IPS DF 4.7 (cell line): Measurements from ENCODE around the gene TSC22D2.

Source experiments
- DNase-seq: peaks from one replicate; pipeline ENCODE4 v3.0.0-alpha.2; 2013; ENCODE audit warnings: low spot score; ENCODE audit errors: extremely low read depth

TSC22D2 gene

DNA sequence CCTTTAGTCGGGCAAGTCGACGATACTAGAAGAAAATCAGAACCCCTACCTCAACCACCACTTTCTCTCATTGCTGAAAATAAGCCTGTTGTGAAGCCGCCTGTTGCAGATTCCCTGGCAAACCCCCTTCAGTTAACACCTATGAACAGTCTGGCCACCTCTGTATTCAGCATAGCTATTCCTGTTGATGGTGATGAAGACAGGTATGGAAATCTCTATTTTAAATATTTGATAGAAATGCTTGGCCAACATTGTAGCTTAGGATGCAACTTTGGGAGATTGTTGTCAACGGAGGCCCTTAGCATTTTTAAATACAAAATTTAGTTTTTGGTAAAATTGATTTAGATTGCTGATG lies 3.0 kb downstream of the TSC22D2 start:
- DNase-seq: no peak

- no peak for DNase-seq
Observed at GRCh38 chr3:150411546-150411945, 3.4 kb downstream of the TSC22D2 start.

DNA sequence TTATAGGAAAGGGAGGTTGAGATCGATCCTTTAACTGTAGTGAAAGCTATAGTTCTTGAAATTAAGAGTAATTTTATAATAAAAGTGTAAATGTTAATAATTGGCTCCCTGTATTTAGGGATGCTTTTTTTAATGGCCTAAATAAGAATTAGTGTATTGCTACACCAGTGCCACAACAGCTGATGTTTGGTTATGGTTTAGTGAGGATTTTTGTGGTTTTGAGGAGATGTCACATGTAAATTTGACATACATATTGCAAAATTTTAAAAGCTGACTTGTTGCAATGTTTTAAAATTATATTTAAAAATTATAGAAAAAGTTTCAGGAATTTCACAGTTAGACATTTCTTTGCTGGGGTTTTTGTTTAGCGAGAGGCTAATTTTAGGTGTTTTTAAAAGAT lies 3.9 kb downstream of the TSC22D2 start:
- no peak for DNase-seq

DNA sequence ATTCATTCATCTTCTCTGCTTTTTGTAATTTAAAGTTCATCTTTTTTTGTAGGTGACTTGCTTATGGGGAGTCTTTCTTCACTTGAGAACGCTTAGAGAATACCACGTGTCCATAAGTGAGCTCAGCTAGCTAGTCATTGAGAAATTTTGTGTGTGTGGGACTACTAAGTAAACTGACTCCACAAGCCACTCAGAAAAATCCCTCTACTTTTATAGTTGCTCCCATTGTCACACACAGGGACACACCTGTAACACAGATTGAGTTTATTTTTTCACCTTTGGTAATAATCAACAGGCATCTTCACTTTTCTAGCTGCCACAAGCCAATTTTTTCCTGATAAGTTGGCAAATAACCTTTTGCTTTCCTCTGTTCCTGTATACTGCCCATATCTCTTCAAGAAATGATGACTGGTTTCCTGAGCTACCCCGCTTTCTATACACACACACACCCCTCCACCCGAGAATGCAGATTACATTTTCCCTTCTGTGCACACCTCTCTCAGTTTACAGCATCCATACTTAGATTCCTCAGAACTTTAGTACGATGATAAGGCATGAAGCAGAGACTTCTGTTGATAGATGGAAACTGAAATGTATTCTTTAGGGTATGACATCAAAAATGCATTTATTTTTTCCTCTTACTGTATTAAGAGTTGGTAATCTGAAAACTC lies 4.6 kb downstream of the TSC22D2 start:
- no peak for DNase-seq

DNA sequence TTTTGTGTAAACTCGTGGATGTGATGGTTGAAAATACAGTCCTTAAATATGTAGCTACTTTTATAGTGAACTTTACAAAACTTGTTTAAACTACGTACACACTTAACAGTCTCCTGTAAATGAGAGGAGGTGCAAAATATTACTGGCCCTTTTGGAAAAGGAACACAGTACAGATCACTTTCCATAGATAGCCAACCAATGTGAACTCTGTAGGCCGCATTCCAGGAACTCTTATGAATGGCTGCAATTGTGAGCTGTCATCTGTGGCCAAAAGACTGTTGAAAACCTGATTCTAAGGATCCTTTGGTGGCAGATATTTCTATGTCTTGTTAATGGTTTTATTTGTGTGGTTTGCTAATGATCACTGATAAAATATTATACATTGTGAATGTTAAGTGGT lies 6.2 kb downstream of the TSC22D2 start:
- DNase-seq: no peak

DNA sequence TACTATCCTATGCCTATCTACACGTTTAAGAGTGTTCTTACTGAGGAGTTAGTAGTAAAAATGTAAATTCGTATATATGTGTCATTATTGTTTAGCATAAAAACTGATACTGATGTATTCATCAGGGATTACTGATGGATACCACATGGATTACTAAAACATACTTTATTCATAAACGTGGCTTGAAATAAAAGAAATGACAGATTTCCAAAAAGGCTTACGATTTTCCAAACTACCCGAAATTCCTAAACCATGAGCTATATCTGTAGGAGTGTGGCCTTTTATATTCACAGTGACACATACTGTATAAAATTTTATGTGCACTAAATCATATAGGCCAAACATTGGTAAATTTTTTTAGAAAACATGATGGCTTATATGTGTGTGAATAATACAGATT lies 6.9 kb downstream of the TSC22D2 start:
- no peak for DNase-seq

DNA sequence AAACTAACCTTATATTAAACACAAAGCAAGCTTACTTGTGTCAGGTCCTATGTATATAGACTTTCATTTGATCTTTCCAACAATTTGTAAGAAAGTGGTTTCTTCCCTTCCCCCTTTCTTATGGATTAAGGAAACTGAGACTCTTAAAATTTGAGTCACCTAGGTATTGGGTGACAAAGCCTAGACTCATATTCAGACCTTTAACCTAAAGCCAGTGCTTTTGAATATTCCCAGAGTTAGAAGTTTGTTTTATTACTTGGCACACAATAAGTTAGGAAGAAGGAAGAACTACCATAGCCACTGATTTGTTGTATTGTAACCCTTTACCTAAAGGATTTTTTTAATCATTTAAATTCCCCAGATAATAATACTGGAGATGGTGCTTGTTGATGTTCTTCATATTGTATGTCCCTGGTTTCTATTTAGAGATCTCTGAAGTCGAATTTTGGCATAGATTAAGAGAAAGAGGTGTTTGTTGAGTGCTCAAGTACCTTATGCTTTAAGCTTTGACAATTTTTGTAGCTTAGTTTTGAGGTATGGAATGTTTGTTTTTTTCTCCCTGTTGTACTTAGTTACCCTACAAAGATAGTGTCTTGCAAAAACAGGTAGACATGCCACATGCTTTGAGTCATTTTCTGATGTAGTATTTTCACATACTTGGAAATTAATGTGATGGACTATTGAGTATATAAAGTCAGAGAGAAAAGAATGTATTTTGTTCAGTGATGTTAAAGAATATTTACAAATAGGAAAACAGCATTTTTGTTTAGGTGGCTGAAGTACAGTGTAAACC lies 11.2 kb downstream of the TSC22D2 start:
- no peak for DNase-seq

- no peak for DNase-seq
Observed at GRCh38 chr3:150419959-150420358, 11.9 kb downstream of the TSC22D2 start.

DNA sequence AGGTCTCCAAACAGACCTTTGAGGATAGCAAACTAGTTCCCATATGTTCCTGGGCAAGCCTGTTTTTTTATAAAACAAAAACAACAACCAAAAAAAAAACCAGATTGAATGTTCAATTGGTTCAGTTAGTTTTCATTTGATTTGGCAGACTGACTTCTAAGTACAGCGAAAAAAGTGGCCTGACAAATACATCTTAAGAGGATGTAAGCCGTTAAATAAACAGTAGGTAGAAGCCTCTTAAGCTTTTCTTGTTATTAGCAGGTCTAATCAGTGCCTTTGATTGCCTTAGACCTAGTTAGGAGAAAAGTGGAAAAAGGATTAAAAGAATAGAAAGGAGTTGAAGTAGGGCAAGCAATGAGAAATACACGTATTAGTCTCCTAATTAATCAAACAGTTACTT lies 13.2 kb downstream of the TSC22D2 start:
- no peak for DNase-seq

DNA sequence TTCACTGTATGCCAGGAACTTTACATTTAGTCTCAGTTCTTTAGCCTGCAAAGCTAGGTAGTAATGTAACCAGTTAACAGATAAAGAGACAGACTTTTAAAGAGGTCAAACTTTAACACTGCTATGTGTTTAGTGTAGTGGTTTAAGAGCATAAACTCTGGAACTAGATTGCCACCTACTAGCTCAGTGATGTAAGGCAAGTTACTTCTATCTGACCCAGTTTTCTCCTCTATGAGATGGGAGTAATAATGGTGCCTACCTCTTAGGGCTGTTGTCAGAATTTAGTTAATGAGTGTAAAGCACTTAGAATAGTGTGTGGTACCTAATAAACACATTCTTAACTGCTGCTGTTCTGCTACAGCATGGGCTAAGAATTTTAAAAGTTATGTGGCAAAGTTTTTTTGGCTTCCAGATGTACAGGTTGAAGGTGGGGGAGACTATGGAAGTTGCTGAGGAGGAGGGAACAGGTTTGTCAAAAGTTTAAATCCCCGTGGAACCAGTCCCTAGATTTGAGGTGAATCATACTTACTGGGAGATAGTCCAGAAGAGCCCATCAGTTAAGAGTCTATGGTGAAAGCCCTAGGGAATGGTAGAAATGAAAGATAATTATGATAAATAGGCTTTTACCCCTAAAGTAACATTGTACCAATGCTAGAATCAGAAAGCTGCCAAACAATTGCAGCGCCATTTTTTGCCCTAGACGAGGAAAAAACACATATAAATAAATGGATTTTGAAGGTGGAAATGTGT lies 13.9 kb downstream of the TSC22D2 start:
- DNase-seq: no peak

DNA sequence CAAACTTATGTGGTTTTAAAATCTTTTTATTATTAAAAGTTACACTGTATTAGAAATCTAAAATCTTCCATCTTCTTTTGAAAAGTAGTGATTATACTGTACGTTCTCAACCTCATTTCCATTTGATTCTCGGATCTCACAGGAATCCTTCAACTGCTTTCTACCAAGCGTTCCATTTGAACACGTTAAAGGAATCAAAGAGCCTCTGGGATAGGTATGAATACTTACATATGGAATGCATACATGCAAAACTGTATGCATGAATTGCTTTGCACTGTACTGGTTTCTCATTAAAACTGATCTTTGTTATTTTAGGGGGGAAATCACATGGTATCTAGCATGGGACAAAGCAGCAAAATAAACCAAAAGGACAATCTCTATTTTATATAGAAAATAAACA lies 14.8 kb downstream of the TSC22D2 start:
- DNase-seq: no peak

- no peak for DNase-seq
Observed at GRCh38 chr3:150423761-150424160, 15.7 kb downstream of the TSC22D2 start.

DNA sequence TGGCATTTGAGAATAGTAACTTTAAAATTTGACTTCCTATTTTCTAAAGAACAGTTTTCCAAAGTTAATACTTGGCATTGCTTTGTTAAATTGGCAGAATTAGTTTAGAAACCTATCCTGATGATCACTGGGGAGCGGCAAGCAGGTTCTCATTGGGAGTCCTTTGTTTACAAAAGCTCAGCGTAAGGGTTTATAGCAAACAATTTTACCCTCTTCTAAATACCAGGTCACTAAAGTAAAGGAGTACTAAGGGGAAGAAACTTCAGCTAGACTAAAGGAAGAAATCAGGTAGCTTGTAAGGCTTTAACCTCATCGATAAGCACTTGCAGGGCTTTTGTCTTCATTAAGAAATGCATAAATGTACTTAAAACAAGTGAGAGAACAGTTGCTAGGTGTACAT lies 18.2 kb downstream of the TSC22D2 start:
- DNase-seq: no peak

DNA sequence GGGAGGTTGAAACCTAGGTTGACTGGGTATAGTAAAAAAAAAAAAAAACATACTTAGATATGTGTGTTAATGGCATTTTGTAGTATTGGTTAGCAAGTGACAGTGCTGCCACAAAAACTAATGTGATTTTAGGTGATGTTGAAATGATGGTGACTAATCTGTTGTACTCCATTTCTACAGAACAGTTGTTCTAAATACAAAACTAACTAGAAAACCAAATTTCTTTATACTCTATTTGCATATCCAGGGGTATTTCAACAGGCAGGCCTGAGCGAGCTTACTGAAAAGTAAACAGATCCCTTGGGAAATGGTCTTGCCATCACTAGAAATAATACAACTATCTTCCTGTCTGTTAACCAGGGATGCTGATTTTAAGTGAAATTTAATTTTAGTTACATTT lies 20.5 kb downstream of the TSC22D2 start:
- no peak for DNase-seq

- no peak for DNase-seq
Observed at GRCh38 chr3:150429767-150430671, 21.9 kb downstream of the TSC22D2 start.

DNA sequence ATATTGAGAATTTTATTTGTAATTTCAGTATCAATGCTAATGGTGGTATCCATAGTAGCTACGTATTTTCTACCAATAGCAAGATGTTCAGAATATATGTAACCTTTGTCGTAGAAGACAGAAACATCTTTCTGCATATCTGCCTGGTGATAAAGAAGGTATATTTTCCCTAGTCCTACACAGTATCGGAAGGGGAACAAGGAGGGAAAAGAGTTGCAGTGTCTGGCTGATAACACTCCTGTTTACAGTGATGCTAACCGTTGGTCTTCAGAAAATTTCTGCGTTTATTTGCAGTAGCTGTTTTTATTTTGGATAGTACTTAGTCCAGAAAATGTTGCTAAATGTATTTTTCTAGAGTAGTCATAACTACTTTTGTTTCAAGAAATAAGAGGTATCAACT lies 25.2 kb downstream of the TSC22D2 start:
- no peak for DNase-seq

DNA sequence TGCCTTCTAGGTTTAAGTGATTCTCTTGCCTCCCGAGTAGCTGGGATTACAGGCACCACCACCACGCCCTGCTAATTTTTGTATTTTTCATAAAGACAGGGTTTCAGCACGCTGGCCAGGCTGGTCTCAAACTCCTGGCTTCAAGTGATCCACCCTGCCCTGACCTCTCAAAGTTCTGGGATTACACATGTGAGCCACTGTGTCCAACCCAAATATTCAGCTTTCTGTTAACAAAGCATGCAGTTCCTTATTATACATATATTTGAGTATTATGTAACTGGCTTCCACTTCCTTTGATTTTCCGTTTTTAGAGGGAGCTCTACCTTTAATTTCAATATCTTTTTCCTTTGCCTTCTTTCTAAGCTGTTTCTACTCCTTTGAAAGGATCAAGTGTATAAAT lies 26.1 kb downstream of the TSC22D2 start:
- DNase-seq: no peak

DNA sequence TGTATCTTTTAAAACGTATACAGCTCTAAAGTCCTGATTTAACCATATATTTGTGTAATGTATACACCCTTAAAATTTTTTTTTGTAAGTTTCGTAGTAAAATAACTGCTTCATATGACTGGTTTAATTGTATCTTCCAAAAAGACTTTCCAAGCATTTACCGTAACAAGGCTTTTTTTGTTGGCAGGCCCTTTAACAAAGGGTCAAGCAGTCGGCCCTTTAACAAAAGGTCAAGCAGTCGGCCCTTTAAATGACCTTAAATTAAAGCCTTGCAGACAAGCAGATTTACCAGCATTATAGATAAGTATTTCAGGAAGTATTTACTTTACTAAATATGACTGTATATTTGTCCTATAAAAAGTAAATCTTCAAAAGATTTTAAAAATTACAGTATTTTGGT lies 28.1 kb downstream of the TSC22D2 start:
- no peak for DNase-seq

GRCh38 chr3:150439657-150440056 lies 31.6 kb downstream of the TSC22D2 start:
- DNase-seq: no peak

- no peak for DNase-seq
Observed at GRCh38 chr3:150443331-150443741, 35.2 kb downstream of the TSC22D2 start.

DNA sequence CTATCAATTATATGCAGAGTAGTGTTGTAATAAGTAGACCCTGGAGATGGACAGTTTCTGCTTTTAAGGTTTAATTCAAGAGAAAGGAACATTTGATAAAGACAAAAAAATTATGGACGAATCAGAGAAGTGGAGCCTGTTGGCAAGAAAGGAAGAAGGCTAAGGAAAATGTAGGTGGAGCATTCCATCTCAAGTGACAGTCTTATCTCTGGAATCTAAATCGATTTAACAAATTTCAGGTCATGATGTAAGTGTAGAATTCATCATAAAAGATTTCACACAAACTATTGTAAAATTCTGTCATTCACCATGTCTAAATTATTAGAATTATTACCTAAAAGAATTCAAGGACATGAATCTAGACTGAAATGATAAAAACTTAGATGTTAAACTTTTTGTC lies 36.3 kb downstream of the TSC22D2 start:
- no peak for DNase-seq
